Smooth muscle cell (in vitro differentiated cells): ENCODE data around the gene TYRP1. TPM values are rescaled to one million over a fixed set of nuclear protein-coding genes. Genes with fewer than 3 reads are reported as not detected.
A peak's percentile ranks its signal among the peaks of the same experiment; 100 is the strongest.

Experiments used
- DNase-seq: peaks from one replicate; lab custom pipeline; 2025; ENCODE audit not compliant: unreplicated experiment; lab: John Stamatoyannopoulos, UW
- H2AFZ ChIP-seq: fragments of 200-600 bp; sonication (generic); 2 replicates; pipeline ENCODE4 v1.6.0; 2016; ENCODE audit warnings: antibody characterized with exemption, low read depth, mild to moderate bottlenecking
- H3F3A ChIP-seq: fragments of 200-600 bp; sonication (generic); 2 replicates; pipeline ENCODE4 v1.6.0; 2017; ENCODE audit warnings: antibody characterized with exemption, low read depth
- H3K27ac ChIP-seq: fragments of 200-600 bp; sonication (generic); 2 replicates; pipeline ENCODE4 v1.5.1; 2016; ENCODE audit warnings: low read depth, mild to moderate bottlenecking
- H3K27me3 ChIP-seq: fragments of 200-600 bp; sonication (generic); 2 replicates; pipeline ENCODE4 v1.6.1; 2016; ENCODE audit warnings: low read depth, mild to moderate bottlenecking
- H3K36me3 ChIP-seq: fragments of 200-600 bp; sonication (generic); 2 replicates; pipeline ENCODE4 v1.5.1; 2016; ENCODE audit warnings: low read depth
- H3K4me1 ChIP-seq: fragments of 200-600 bp; sonication (generic); 2 replicates; pipeline ENCODE4 v1.5.1; 2016; ENCODE audit warnings: low read depth
- H3K4me2 ChIP-seq: fragments of 200-600 bp; sonication (generic); 2 replicates; pipeline ENCODE4 v1.6.0; 2016; ENCODE audit warnings: mild to moderate bottlenecking
- H3K4me3 ChIP-seq: fragments of 200-600 bp; sonication (generic); 2 replicates; pipeline ENCODE4 v1.5.1; 2016; ENCODE audit warnings: mild to moderate bottlenecking
- H3K79me2 ChIP-seq: fragments of 200-600 bp; sonication (generic); 2 replicates; pipeline ENCODE4 v1.6.0; 2016; ENCODE audit warnings: low read depth, mild to moderate bottlenecking
- H3K9ac ChIP-seq: fragments of 200-600 bp; sonication (generic); 2 replicates; pipeline ENCODE4 v1.6.0; 2016; ENCODE audit warnings: low read depth
- H3K9me3 ChIP-seq: fragments of 200-600 bp; sonication (generic); replicated peaks from 2 replicates; pipeline ENCODE4 v1.5.1; 2016; ENCODE audit warnings: low read depth
- H4K20me1 ChIP-seq: fragments of 200-600 bp; sonication (generic); 2 replicates; pipeline ENCODE4 v1.6.0; 2016; ENCODE audit warnings: low read depth
- WGBS: methylation state at CpG from one replicate; pipeline ENCODE4 v1.1.7; 2016; ENCODE audit warnings: low lambda C conversion rate; 5-methylcytosine and 5-hydroxymethylcytosine counted together
- polyA plus RNA-seq: library from polyadenylated mRNA; unstranded; fragments of >200 nt; fragmentation: Nextera tagmentation; extraction: Ambion mirVana; gene quantifications from 2 replicates; pipeline ENCODE4 v1.2.1, GENCODE V29; 2016
- total RNA-seq: library from RNA; depleted of rRNA; stranded (reverse); fragments of >200 nt; gene quantifications from 2 replicates; pipeline ENCODE4 v1.2.3, GENCODE V29; 2014
- TF ChIP-seq, protein P1 (sequence below): fragments of 200-600 bp; sonication (generic); IDR thresholded peaks from 2 replicates; pipeline ENCODE4 v1.5.1; 2017; ENCODE audit warnings: borderline replicate concordance, mild to moderate bottlenecking, antibody characterized with exemption; ENCODE audit not compliant: insufficient read depth, poor library complexity, severe bottlenecking

Gene TYRP1
- total and polyA plus RNA-seq, 2 experiments from 2014 or later: 0.41 to 0.76 TPM

- no peaks in the 10 kb centered on the region for H3K36me3 ChIP-seq
- H3K9ac ChIP-seq: no peak overlapping the region
- no peaks in the 10 kb centered on the region for H3K27me3 ChIP-seq
- TF ChIP-seq, protein P1, sequence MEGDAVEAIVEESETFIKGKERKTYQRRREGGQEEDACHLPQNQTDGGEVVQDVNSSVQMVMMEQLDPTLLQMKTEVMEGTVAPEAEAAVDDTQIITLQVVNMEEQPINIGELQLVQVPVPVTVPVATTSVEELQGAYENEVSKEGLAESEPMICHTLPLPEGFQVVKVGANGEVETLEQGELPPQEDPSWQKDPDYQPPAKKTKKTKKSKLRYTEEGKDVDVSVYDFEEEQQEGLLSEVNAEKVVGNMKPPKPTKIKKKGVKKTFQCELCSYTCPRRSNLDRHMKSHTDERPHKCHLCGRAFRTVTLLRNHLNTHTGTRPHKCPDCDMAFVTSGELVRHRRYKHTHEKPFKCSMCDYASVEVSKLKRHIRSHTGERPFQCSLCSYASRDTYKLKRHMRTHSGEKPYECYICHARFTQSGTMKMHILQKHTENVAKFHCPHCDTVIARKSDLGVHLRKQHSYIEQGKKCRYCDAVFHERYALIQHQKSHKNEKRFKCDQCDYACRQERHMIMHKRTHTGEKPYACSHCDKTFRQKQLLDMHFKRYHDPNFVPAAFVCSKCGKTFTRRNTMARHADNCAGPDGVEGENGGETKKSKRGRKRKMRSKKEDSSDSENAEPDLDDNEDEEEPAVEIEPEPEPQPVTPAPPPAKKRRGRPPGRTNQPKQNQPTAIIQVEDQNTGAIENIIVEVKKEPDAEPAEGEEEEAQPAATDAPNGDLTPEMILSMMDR: no peak
- H3K27ac ChIP-seq: no peak overlapping the region
- H3K79me2 ChIP-seq: no peaks in the 10 kb centered on the region
- no peaks in the 10 kb centered on the region for H3K9me3 ChIP-seq
- H3K4me3 ChIP-seq: no peak overlapping the region
- WGBS: 70% methylated on average over 1 of the region's 1 CpG
- no peak for DNase-seq
- no peaks in the 10 kb centered on the region for H4K20me1 ChIP-seq
- H3K4me2 ChIP-seq: no peak overlapping the region
- no peaks in the 10 kb centered on the region for H3K4me1 ChIP-seq
- no peaks in the 10 kb centered on the region for H3F3A ChIP-seq
- no peak overlapping the region for H2AFZ ChIP-seq
Measured at GRCh38 chr9:12748016-12748415, 54.8 kb downstream of the TYRP1 start.

DNA sequence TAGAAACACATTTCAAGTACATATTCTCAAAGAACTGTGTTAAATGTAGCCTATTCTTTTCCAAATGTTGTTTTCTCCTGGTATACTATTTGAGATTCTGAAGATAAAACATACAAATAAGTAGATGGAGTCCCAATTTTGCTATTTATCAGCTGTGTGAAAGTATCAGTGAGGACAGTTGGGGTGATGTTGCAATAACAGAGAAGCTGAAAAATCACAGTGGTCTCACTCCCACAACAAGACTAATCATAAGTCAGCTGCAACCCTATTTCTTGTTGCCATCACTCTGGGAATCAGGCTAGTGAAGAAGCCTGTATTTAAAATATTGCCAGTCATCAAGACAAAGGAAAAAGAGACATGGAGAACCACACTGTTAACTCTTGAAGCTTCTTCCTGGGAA is 55.8 kb downstream of the TYRP1 start:
- Histone ChIP-seq H3K9me3 (no peaks in the 10 kb centered on the region), H3K9ac (no peak overlapping the region), H3F3A (no peaks in the 10 kb centered on the region), H3K79me2 (no peaks in the 10 kb centered on the region), H3K4me2 (no peak overlapping the region), H3K4me3 (no peak overlapping the region), H3K4me1 (no peaks in the 10 kb centered on the region), H3K27ac (no peak overlapping the region), H3K27me3 (no peaks in the 10 kb centered on the region), H3K36me3 (no peaks in the 10 kb centered on the region), H2AFZ (no peak overlapping the region), H4K20me1 (no peaks in the 10 kb centered on the region)
- no peak for DNase-seq
- TF ChIP-seq, protein P1: no peak

GRCh38 chr9:12753931-12754330 is 60.7 kb downstream of the TYRP1 start:
- no peak overlapping the region for H3K4me3 ChIP-seq
- no peak for DNase-seq
- H3K36me3 ChIP-seq: no peaks in the 10 kb centered on the region
- H3K4me1 ChIP-seq: no peaks in the 10 kb centered on the region
- H3K9me3 ChIP-seq: no peaks in the 10 kb centered on the region
- no peak overlapping the region for H3K27ac ChIP-seq
- no peak overlapping the region for H3K9ac ChIP-seq
- H3K4me2 ChIP-seq: no peak overlapping the region
- WGBS: 83% methylated on average over 3 of the region's 3 CpGs
- no peaks in the 10 kb centered on the region for H3K27me3 ChIP-seq
- TF ChIP-seq, protein P1: no peak
- H2AFZ ChIP-seq: no peak overlapping the region
- H4K20me1 ChIP-seq: no peaks in the 10 kb centered on the region
- H3F3A ChIP-seq: no peaks in the 10 kb centered on the region
- H3K79me2 ChIP-seq: no peaks in the 10 kb centered on the region

DNA sequence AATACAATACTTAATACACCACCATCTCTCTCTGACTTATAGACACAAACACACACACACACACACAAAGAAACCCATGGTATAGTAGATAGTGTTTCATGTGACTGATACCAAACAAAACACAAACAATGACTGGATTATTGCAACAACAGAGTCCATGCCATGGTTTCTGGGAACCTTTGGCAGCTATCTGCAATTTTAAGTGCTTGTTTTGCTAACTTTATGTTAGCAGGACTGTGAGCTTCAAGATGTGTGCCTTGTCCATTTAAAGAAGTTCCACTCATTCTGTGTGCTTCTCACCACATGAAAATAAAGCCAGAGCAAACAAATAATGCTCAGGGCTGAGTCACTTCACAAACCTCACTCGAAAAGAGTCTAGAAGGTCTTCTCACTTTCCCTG is 66.6 kb downstream of the TYRP1 start:
- TF ChIP-seq, protein P1: no peak
- DNase-seq: no peak
- H3K4me2 ChIP-seq: no peak overlapping the region

More for the DNA sequence above, 66.6 kb downstream of the TYRP1 start:
- Histone ChIP-seq H3K36me3 (no peaks in the 10 kb centered on the region), H4K20me1 (no peaks in the 10 kb centered on the region), H3K79me2 (no peaks in the 10 kb centered on the region), H3K9ac (no peak overlapping the region), H3F3A (no peaks in the 10 kb centered on the region), H3K4me1 (no peaks in the 10 kb centered on the region), H3K27me3 (no peaks in the 10 kb centered on the region), H2AFZ (peak overlapping the region; percentile 73), H3K9me3 (no peaks in the 10 kb centered on the region), H3K4me3 (no peak overlapping the region), H3K27ac (no peak overlapping the region)
- 31% methylated on average over 1 of the region's 1 CpG for WGBS
